K562 (cell line): ENCODE results near the gene THSD8. TPM values are rescaled to one million over a fixed set of nuclear protein-coding genes. Genes with fewer than 3 reads are reported as not detected.

Experiments used
- ASH1L ChIP-seq: fragments of 450-650 bp; IDR thresholded peaks from 2 replicates; pipeline ENCODE4 v1.6.1; 2018; ENCODE audit warnings: borderline replicate concordance, mild to moderate bottlenecking, low read depth; ENCODE audit not compliant: partially characterized antibody
- ESRRB ChIP-seq: fragments of 250-450 bp; sonication (Bioruptor Pico); IDR thresholded peaks from 2 replicates; pipeline ENCODE4 v1.5.0; 2020; ENCODE audit warnings: mild to moderate bottlenecking, moderate library complexity, borderline replicate concordance
- ETS2 ChIP-seq: IDR thresholded peaks from 2 replicates; pipeline ENCODE4 v1.6.1; 2016; ENCODE audit warnings: borderline replicate concordance, missing genetic modification characterization, mild to moderate bottlenecking, moderate library complexity, missing compliant biosample characterization; ENCODE audit not compliant: poor library complexity, severe bottlenecking
- FUS ChIP-seq: fragments of 200-400 bp; formaldehyde crosslinking; optimal IDR thresholded peaks from 2 replicates; pipeline ENCODE3; 2017; ENCODE audit warnings: low read depth, low read length
- HDAC8 ChIP-seq: fragments of 450-650 bp; IDR thresholded peaks from 2 replicates; pipeline ENCODE4 v1.6.1; 2016; ENCODE audit warnings: mild to moderate bottlenecking, missing genetic modification characterization, moderate library complexity, missing compliant biosample characterization
- HINFP ChIP-seq: fragments of 450-650 bp; conservative IDR thresholded peaks from 2 replicates; pipeline ENCODE4 v1.6.1; 2016; ENCODE audit warnings: missing genetic modification characterization, low read depth, mild to moderate bottlenecking, control low read depth, missing compliant biosample characterization
- MAFG ChIP-seq: fragments of 450-650 bp; conservative IDR thresholded peaks from 2 replicates; pipeline ENCODE4 v1.6.1; 2016; ENCODE audit warnings: missing genetic modification characterization, missing compliant biosample characterization
- MNT ChIP-seq, 2 experiments: fragments of 450-650 bp; conservative IDR thresholded peaks; 2 replicates each; pipeline ENCODE4 v1.6.1; 2017; ENCODE audit warnings: mild to moderate bottlenecking in 2 of 2, moderate library complexity in 2 of 2
- POLR2B ChIP-seq: fragments of 450-650 bp; IDR thresholded peaks from 2 replicates; pipeline ENCODE4 v1.6.1; 2018; ENCODE audit warnings: low read depth; ENCODE audit not compliant: partially characterized antibody
- SIX5 ChIP-seq, 2 experiments: IDR thresholded peaks; 2 replicates each; pipeline ENCODE4 v1.6.1; 2011; ENCODE audit warnings: low read length in 2 of 2, borderline replicate concordance in 1 of 2, low read depth in 1 of 2, mild to moderate bottlenecking in 1 of 2, moderate library complexity in 1 of 2; ENCODE audit not compliant: insufficient read depth in 1 of 2
- TCF7L2 ChIP-seq: fragments of 150-350 bp; IDR thresholded peaks from 2 replicates; pipeline ENCODE4 v1.6.1; 2016; ENCODE audit warnings: low read depth, mild to moderate bottlenecking, low read length, moderate library complexity
- THAP12 ChIP-seq: fragments of 250-450 bp; sonication (Bioruptor Pico); IDR thresholded peaks from 2 replicates; pipeline ENCODE4 v1.9.0; 2021; ENCODE audit warnings: mild to moderate bottlenecking, inconsistent platforms
- ZBTB49 ChIP-seq: sonication (generic); formaldehyde crosslinking; IDR thresholded peaks from 2 replicates; pipeline ENCODE4 v1.8.0; 2022; ENCODE audit warnings: missing genetic modification reagents, mild to moderate bottlenecking, borderline replicate concordance
- ZNF197 ChIP-seq: fragments of 200-800 bp; sonication (Bioruptor generic); IDR thresholded peaks from 2 replicates; pipeline ENCODE4 v1.6.1; 2016; ENCODE audit warnings: low read depth, missing genetic modification characterization, missing compliant biosample characterization
- ZNF3 ChIP-seq: fragments of 250-450 bp; sonication (Bioruptor Pico); IDR thresholded peaks from 2 replicates; pipeline ENCODE4 v1.5.0; 2021; ENCODE audit warnings: mild to moderate bottlenecking, moderate library complexity
- ZNF449 ChIP-seq: fragments of 250-450 bp; sonication (Bioruptor Pico); IDR thresholded peaks from 2 replicates; pipeline ENCODE4 v1.8.0; 2022; ENCODE audit warnings: moderate library complexity, mild to moderate bottlenecking, inconsistent platforms
- polyA plus RNA-seq, 8 experiments: library from polyadenylated mRNA; depleted of rRNA in 4 of 8; stranded (reverse) in 5 of 8; unstranded in 3 of 8; fragments of >200 nt; fragmentation: Nextera tagmentation in 2 of 8; fragmentation: Illumina TruSeq in 1 of 8; extraction: Ambion mirVana in 2 of 8; extraction: Trizol in 1 of 8; gene quantifications; 2 replicates each; pipeline versions ENCODE4 v1.2.1 to v1.2.3, GENCODE V29; 2011 to 2014; ENCODE audit warnings: inconsistent platforms in 1 of 8, missing spikeins in 1 of 8
- total RNA-seq, 7 experiments: library from RNA; depleted of rRNA in 6 of 7; stranded (reverse); fragments of >200 nt in 6 of 7; fragmentation: Illumina TruSeq in 2 of 7; extraction: Trizol in 2 of 7; gene quantifications; 2 replicates each; pipeline versions ENCODE4 v1.2.1 to v1.2.3, GENCODE V29; 2011 to 2021; ENCODE audit warnings: low replicate concordance in 1 of 7

THSD8 gene
- total and polyA plus RNA-seq, 9 of the 15 experiments (the other 6 are each of a cell fraction or from before 2014, with no cell fraction given) = 8.4 to 42.4 (median 19.9) TPM; not detected in 2

GRCh38 chr19:12782424-12783290 is 19.2 kb upstream of the THSD8 start (continued):
- TF ChIP-seq HINFP (tag) (peak; percentile 82), HDAC8 (tag) (no peak), ESRRB (CRISPR knock-in tag) (no peak), SIX5 (IDR thresholded peaks at IDR 0.05; ENCODE audit: borderline replicate concordance in 1 of 2, insufficient read depth in 1 of 2, low read depth in 1 of 2, low read length in 2 of 2) (no peak), ETS2 (no peak), FUS (no peak), ZBTB49 (CRISPR knock-in tag) (no peak), THAP12 (CRISPR knock-in tag) (peak; percentile 54; the same call in 1 of the 2 replicates), ZNF197 (no peak), ZNF3 (CRISPR knock-in tag) (no peak), ZNF449 (CRISPR knock-in tag) (no peak), POLR2B (no peak), TCF7L2 (no peak), ASH1L (no peak), MAFG (no peak), MNT (conservative IDR thresholded peaks at IDR 0.05) (peak; percentile 83 to 93)
